Measurements from ENCODE around the gene OR5H1. TPM values are rescaled to one million over a fixed set of nuclear protein-coding genes. Genes with fewer than 3 reads are reported as not detected.

OR5H1 gene
- total RNA-seq, 2 donors from 2014 or later, result not detected

DNA sequence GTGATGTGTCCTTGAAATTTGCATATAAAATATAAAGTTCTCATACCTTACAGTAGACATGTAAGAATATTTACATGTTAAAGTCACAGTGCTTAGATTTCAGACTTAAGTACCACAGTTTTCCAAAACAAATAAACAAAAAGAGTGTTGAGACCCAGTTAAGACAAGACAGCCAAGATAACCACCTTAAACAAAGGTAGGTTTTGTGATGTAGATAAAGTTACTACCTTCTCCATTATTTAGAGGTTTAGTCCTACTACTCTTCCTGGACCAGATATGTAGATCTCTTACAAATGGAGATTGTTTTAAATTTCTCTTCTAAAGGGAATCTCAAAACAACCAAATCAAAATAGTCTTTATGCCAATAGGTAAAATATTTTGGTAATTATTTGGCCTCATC lies 51.7 kb downstream of the OR5H1 start:
- intact Hi-C loops (cut with DNase I), result no loop called here
- no peak for DNase-seq (ENCODE audit: low spot score)

DNA sequence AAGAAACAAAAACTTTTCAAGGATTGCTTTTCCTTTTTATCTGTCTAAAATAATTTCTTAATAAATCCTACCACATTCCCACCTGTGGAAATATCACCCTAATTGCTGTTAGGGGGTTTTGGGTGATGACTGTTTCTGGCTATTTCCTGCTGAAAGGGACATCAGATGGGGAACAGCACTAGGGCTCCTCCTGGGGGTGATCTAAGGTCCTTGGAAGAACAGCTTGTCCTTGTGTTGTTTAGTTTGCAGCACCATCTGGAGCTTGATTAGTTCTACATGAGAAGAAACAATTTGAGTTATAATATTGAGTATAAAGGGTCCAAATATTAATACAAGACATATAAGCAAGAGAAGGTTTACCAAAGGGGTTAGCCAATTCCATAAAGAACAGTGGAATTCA lies 54.7 kb downstream of the OR5H1 start:
- intact Hi-C loops (cut with DNase I), result no loop called here

More for the DNA sequence above, 54.7 kb downstream of the OR5H1 start:
- DNase-seq (ENCODE audit: low spot score), result no peak

Other genes starting within 250 kb of the OR5H1 start
- gene RIOX2, start 158.3 kb upstream of the OR5H1 start, total RNA-seq, result 10 to 100 TPM; 17.1 to 20.0 TPM
- gene GABRR3, start 95.4 kb upstream of the OR5H1 start, total RNA-seq, result not detected
- gene OR5AC2, start 43.5 kb upstream of the OR5H1 start, total RNA-seq, result not detected
- gene OR5H14, start 16.8 kb downstream of the OR5H1 start, total RNA-seq, result not detected
- not detected for gene OR5H15, start 36.0 kb downstream of the OR5H1 start, total RNA-seq
- gene OR5H6, start 133.5 kb downstream of the OR5H1 start, total RNA-seq, result not detected
- gene OR5H2, start 151.8 kb downstream of the OR5H1 start, total RNA-seq, result not detected
- gene OR5K4, start 223.1 kb downstream of the OR5H1 start, total RNA-seq, result not detected